SH-SY5Y (cell line): ENCODE results near the gene ARHGAP26.

Source experiments
- GATA2 ChIP-seq: IDR thresholded peaks from 2 replicates; pipeline ENCODE4 v1.6.1; 2011; ENCODE audit warnings: mild to moderate bottlenecking, low read depth, low read length
- GATA3 ChIP-seq: IDR thresholded peaks from 2 replicates; pipeline ENCODE4 v1.6.1; 2011; ENCODE audit warnings: low read depth, mild to moderate bottlenecking, low read length, moderate library complexity

DNA sequence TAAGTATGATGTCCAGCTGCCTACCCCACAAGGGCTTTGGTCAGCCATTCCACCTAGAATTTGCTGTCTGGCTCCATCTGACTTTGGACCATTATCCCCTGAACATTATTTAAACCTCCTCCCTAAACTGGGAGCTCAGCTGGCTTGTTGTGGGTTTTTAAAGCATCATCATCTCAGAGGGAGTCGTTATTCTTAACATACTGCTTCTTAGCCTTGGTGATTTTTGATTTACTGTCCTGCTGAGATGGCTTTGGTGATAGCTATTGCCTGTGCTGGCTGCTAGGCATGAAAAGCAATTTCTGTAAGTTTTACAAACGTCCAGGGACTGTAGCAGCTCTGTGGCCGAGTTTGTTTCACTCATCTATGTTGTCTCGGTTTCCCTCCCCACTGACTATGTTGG is 377.2 kb downstream of the ARHGAP26 start:
- no peak for TF ChIP-seq GATA3
- TF ChIP-seq GATA2, result no peak
